ENCODE measurements around the gene EIF4E.
"Not testable (repeated sequence)": the region's sequence is repeated elsewhere in the genome, so short reads cannot be mapped to it uniquely, and the experiment has no call there.

Gene EIF4E

GRCh38 chr4:98873059-98873458, 55.9 kb downstream of the EIF4E start:
- DNase-seq (ENCODE audit: low spot score), result peak; percentile 30

- DNase-seq (ENCODE audit: low spot score), result not testable (repeated sequence)
These were observed 56.6 kb downstream of the EIF4E start for GRCh38 chr4:98872120-98872906.

- DNase-seq (ENCODE audit: low spot score), result no peak
These were observed 61.3 kb downstream of the EIF4E start for GRCh38 chr4:98867648-98868047.

- DNase-seq (ENCODE audit: low spot score), result no peak
These were observed 63.9 kb downstream of the EIF4E start for GRCh38 chr4:98865059-98865458.

- DNase-seq (ENCODE audit: low spot score), result peak; percentile 14
These were observed 64.4 kb downstream of the EIF4E start for GRCh38 chr4:98864560-98864959.

GRCh38 chr4:98862371-98862770, 66.6 kb downstream of the EIF4E start:
- DNase-seq (ENCODE audit: low spot score), result no peak

GRCh38 chr4:98861100-98861884, 67.6 kb downstream of the EIF4E start:
- DNase-seq (ENCODE audit: low spot score), result no peak

- no peak for DNase-seq (ENCODE audit: low spot score)
These were observed 77.1 kb downstream of the EIF4E start for GRCh38 chr4:98851806-98852205.

- DNase-seq (ENCODE audit: low spot score), result no peak
These were observed 78.0 kb downstream of the EIF4E start for GRCh38 chr4:98850937-98851336.

- no peak for DNase-seq (ENCODE audit: low spot score)
These were observed 80.5 kb downstream of the EIF4E start for GRCh38 chr4:98848448-98848847.

- DNase-seq (ENCODE audit: low spot score), result no peak
These were observed 83.0 kb downstream of the EIF4E start for GRCh38 chr4:98845960-98846359.

- not testable (repeated sequence) for DNase-seq (ENCODE audit: low spot score)
These were observed 86.0 kb downstream of the EIF4E start for GRCh38 chr4:98842917-98843316.

GRCh38 chr4:98838977-98839618, 89.8 kb downstream of the EIF4E start:
- peak; percentile 83 for DNase-seq (ENCODE audit: low spot score)

GRCh38 chr4:98838531-98838930, 90.4 kb downstream of the EIF4E start:
- no peak for DNase-seq (ENCODE audit: low spot score)

- peak; percentile 14 for DNase-seq (ENCODE audit: low spot score)
These were observed 95.5 kb downstream of the EIF4E start for GRCh38 chr4:98833384-98833783.

GRCh38 chr4:98831036-98831435, 97.9 kb downstream of the EIF4E start:
- DNase-seq (ENCODE audit: low spot score), result not testable (repeated sequence)
